CD14-positive monocyte (primary cell): ENCODE data around the gene CHMP4B. TPM values are rescaled to one million over a fixed set of nuclear protein-coding genes. Genes with fewer than 3 reads are reported as not detected.
A peak's percentile ranks its signal among the peaks of the same experiment; 100 is the strongest.

Experiments used
- DNase-seq, 3 donors: peaks; one replicate each; pipeline ENCODE4 v3.0.0-alpha.2; 2011 to 2022
- H2AFZ ChIP-seq: 2 replicates; pipeline ENCODE4 v1.6.0; 2012; ENCODE audit warnings: mild to moderate bottlenecking, low read depth, low read length, inconsistent platforms; ENCODE audit not compliant: insufficient read depth, poor library complexity, severe bottlenecking
- H3K27ac ChIP-seq, 2 donors: 1 replicate in 1 of 2; 2 replicates in 1 of 2; pipeline ENCODE4 v1.5.1; 2012 to 2013; ENCODE audit warnings: low read length in 2 of 2, control low read depth in 1 of 2, inconsistent platforms in 1 of 2, low read depth in 1 of 2, mild to moderate bottlenecking in 1 of 2
- H3K27me3 ChIP-seq, 2 donors: one replicate each; pipeline versions ENCODE4 v1.6.0 to v1.6.1; 2011 to 2013; ENCODE audit warnings: low read length in 2 of 2; ENCODE audit not compliant: control insufficient read depth in 2 of 2, insufficient read depth in 2 of 2
- H3K36me3 ChIP-seq, 2 donors: replicated peaks in 1 of 2; 1 replicate in 1 of 2; 2 replicates in 1 of 2; pipeline versions ENCODE4 v1.5.1 to v1.6.1; 2012 to 2013; ENCODE audit warnings: low read length in 2 of 2, control low read depth in 1 of 2, inconsistent platforms in 1 of 2, mild to moderate bottlenecking in 1 of 2; ENCODE audit not compliant: insufficient read depth in 2 of 2, control insufficient read depth in 1 of 2
- H3K4me1 ChIP-seq, 2 donors: 1 replicate in 1 of 2; 2 replicates in 1 of 2; pipeline versions ENCODE4 v1.5.1 to v1.6.1; 2012 to 2013; ENCODE audit warnings: low read length in 2 of 2, control low read depth in 1 of 2, inconsistent platforms in 1 of 2, mild to moderate bottlenecking in 1 of 2, moderate library complexity in 1 of 2; ENCODE audit not compliant: insufficient read depth in 2 of 2, control insufficient read depth in 1 of 2
- H3K4me2 ChIP-seq: replicated peaks from 2 replicates; pipeline ENCODE3; 2012; ENCODE audit warnings: low read length, moderate library complexity, mild to moderate bottlenecking; ENCODE audit not compliant: poor library complexity, severe bottlenecking; ENCODE audit errors: extremely low read depth
- H3K4me3 ChIP-seq, 3 experiments: fragments of 200-600 bp in 1 of 3; sonication (generic) in 1 of 3; replicated peaks in 1 of 3; 1 replicate in 2 of 3; 2 replicates in 1 of 3; pipeline ENCODE4 v1.5.1; 2011 to 2013; ENCODE audit warnings: low read length in 3 of 3, mild to moderate bottlenecking in 3 of 3, control low read depth in 2 of 3, low read depth in 2 of 3, inconsistent platforms in 1 of 3, moderate library complexity in 1 of 3
- H3K79me2 ChIP-seq: 2 replicates; pipeline ENCODE4 v1.6.0; 2012; ENCODE audit warnings: mild to moderate bottlenecking, control low read depth, inconsistent platforms, low read length, moderate library complexity; ENCODE audit not compliant: insufficient read depth
- H3K9ac ChIP-seq: 2 replicates; pipeline ENCODE4 v1.6.0; 2017; ENCODE audit warnings: low read length, mild to moderate bottlenecking; ENCODE audit not compliant: insufficient read depth, poor library complexity, severe bottlenecking
- H3K9me3 ChIP-seq, 2 donors: replicated peaks in 1 of 2; 1 replicate in 1 of 2; 2 replicates in 1 of 2; pipeline versions ENCODE4 v1.5.1 to v1.6.1; 2012 to 2013; ENCODE audit warnings: low read length in 2 of 2, control low read depth in 1 of 2; ENCODE audit not compliant: control insufficient read depth in 1 of 2, insufficient read depth in 1 of 2
- H4K20me1 ChIP-seq: 2 replicates; pipeline ENCODE4 v1.6.0; 2012; ENCODE audit warnings: mild to moderate bottlenecking, low read length, control low read depth, moderate library complexity; ENCODE audit not compliant: insufficient read depth
- H3K27ac Mint-ChIP-seq, 7 donors: one replicate each; pipeline ENCODE4 v1.8.0; 2020; ENCODE audit warnings: mild to moderate bottlenecking in 7 of 7, mixed read lengths in 7 of 7, moderate library complexity in 6 of 7, inconsistent platforms in 2 of 7
- H3K27me3 Mint-ChIP-seq, 3 donors: one replicate each; pipeline ENCODE4 v1.8.0; 2021 to 2022; ENCODE audit warnings: low read depth in 3 of 3, mild to moderate bottlenecking in 3 of 3, mixed read lengths in 3 of 3, moderate library complexity in 3 of 3, inconsistent platforms in 1 of 3
- H3K36me3 Mint-ChIP-seq, 2 donors: one replicate each; pipeline ENCODE4 v1.8.0; 2020; ENCODE audit warnings: mixed read lengths in 2 of 2, inconsistent platforms in 1 of 2, mild to moderate bottlenecking in 1 of 2
- H3K4me1 Mint-ChIP-seq: one replicate; pipeline ENCODE4 v1.8.0; 2020; ENCODE audit warnings: mild to moderate bottlenecking, mixed read lengths
- H3K4me3 Mint-ChIP-seq, 2 donors: one replicate each; pipeline ENCODE4 v1.8.0; 2020; ENCODE audit warnings: mild to moderate bottlenecking in 2 of 2, mixed read lengths in 2 of 2, moderate library complexity in 1 of 2
- H3K9me3 Mint-ChIP-seq, 7 donors: one replicate each; pipeline ENCODE4 v1.8.0; 2020 to 2022; ENCODE audit warnings: mixed read lengths in 7 of 7, mild to moderate bottlenecking in 6 of 7, moderate library complexity in 6 of 7, inconsistent platforms in 2 of 7
- CTCF ChIP-seq: fragments of 200-600 bp; IDR thresholded peaks from one replicate; pipeline ENCODE4 v1.8.0; 2022; ENCODE audit warnings: antibody characterized with exemption, mild to moderate bottlenecking
- WGBS: methylation state at CpG from one replicate; pipeline ENCODE4 v1.1.5; 2013; ENCODE audit warnings: missing lambda C conversion rate; ENCODE audit not compliant: insufficient coverage; 5-methylcytosine and 5-hydroxymethylcytosine counted together
- intact Hi-C, 2 donors: fragments of 100-400 bp; cut with micrococcal nuclease; formaldehyde crosslinking; loops; one replicate each; pipeline versions ENCODE4 v1.15.0 to v1.15.1; 2023
- polyA plus RNA-seq, 3 donors: library from polyadenylated mRNA; depleted of rRNA in 1 of 3; unstranded in 2 of 3; stranded (reverse) in 1 of 3; fragments of 300-500 nt in 2 of 3; fragments of >200 nt in 1 of 3; fragmentation: Illumina TruSeq in 2 of 3; gene quantifications; 1 replicate in 2 of 3; 2 replicates in 1 of 3; pipeline ENCODE4 v1.2.3, GENCODE V29; 2012 to 2021

Gene CHMP4B
- polyA plus RNA-seq, 3 donors, result 7.1 to 181 (median 10.0) TPM

- H3K9ac ChIP-seq, result no peak overlapping the region
- DNase-seq, result no peak
- no peaks in the 10 kb centered on the region for H3K36me3 ChIP-seq
- H4K20me1 ChIP-seq, result no peaks in the 10 kb centered on the region
- TF ChIP-seq CTCF, result no peak
- 100% methylated on average over 1 of the region's 2 CpGs for WGBS
- H3K4me1 Mint-ChIP-seq, result peaks cover 17% of the 10 kb centered on the region
- no peak overlapping the region for H3K4me2 ChIP-seq
- H3K27ac ChIP-seq, result no peak overlapping the region
- no peak overlapping the region for H3K4me3 ChIP-seq
- intact Hi-C loops, result no loop called here
- no peak overlapping the region for H3K27ac Mint-ChIP-seq
- no peaks in the 10 kb centered on the region for H3K27me3 ChIP-seq
- no peak overlapping the region for H3K4me3 Mint-ChIP-seq
- H3K9me3 ChIP-seq, result no peaks in the 10 kb centered on the region
- peaks cover 18 to 25% of the 10 kb centered on the region in 2 donors for H3K4me1 ChIP-seq
- H2AFZ ChIP-seq, result no peak overlapping the region
- H3K36me3 Mint-ChIP-seq, result no peaks in the 10 kb centered on the region
- H3K79me2 ChIP-seq, result no peaks in the 10 kb centered on the region
- peaks cover 0 to 7% (median 0%) of the 10 kb centered on the region in 3 donors for H3K27me3 Mint-ChIP-seq
- H3K9me3 Mint-ChIP-seq, result peaks cover 0 to 2% (median 0%) of the 10 kb centered on the region in 7 donors
Observed at GRCh38 chr20:33803921-33804337, 7.2 kb upstream of the CHMP4B start.

- H3K79me2 ChIP-seq, result peaks cover 27% of the 10 kb centered on the region
- intact Hi-C loops, result no loop called here
- no peaks in the 10 kb centered on the region for H3K27me3 ChIP-seq
- H3K4me3 ChIP-seq, result no peak overlapping the region
- TF ChIP-seq CTCF, result no peak
- Mint-ChIP-seq H3K4me1 (peaks cover 30% of the 10 kb centered on the region), H3K4me3 (peak overlapping the region in 1 of 2 donors; percentile 53), H3K36me3 (peaks cover 5 to 7% of the 10 kb centered on the region in 2 donors), H3K27me3 (peaks cover 0 to 5% (median 0%) of the 10 kb centered on the region in 3 donors), H3K27ac (peak overlapping the region in 4 of 7 donors; percentile 32 to 85 (median 36)), H3K9me3 (peaks cover 0 to 2% (median 0%) of the 10 kb centered on the region in 7 donors)
- H3K4me1 ChIP-seq, result peaks cover 37 to 38% of the 10 kb centered on the region in 2 donors
- H3K4me2 ChIP-seq, result peak overlapping the region; percentile 14
- no peaks in the 10 kb centered on the region for H3K9me3 ChIP-seq
- H4K20me1 ChIP-seq, result peaks cover 17% of the 10 kb centered on the region
- no CpG with 5 or more reads among the region's 3 CpGs for WGBS
- H3K27ac ChIP-seq, result peak overlapping the region in 1 of 2 donors; percentile 44
- H3K36me3 ChIP-seq, result no peaks in the 10 kb centered on the region
- no peak overlapping the region for H2AFZ ChIP-seq
- no peak overlapping the region for H3K9ac ChIP-seq
- DNase-seq, result no peak
Observed at GRCh38 chr20:33808388-33808787, 2.8 kb upstream of the CHMP4B start.
